ENCODE results near the gene RD3L.

GRCh38 chr14:103898711-103899110 is 43.6 kb downstream of the RD3L start:
- no peak for TF ChIP-seq CTCF (IDR thresholded peaks at IDR 0.05)
- no peak for TF ChIP-seq POLR2AphosphoS5 (IDR thresholded peaks at IDR 0.05; ENCODE audit: insufficient read depth in 1 of 2, low read depth in 1 of 2)

All from vagina (tissue), 2 donors.